Posterior vena cava (tissue), 2 donors: ENCODE results near the gene SCG3. TPM values are rescaled to one million over a fixed set of nuclear protein-coding genes. Genes with fewer than 3 reads are reported as not detected.

Source experiments
- DNase-seq: peaks from one replicate; pipeline ENCODE4 v3.0.0-alpha.2; 2020; ENCODE audit warnings: low spot score
- intact Hi-C, 2 donors: fragments of 100-400 bp; cut with DNase I; formaldehyde crosslinking; loops; one replicate each; pipeline versions ENCODE4 v1.14.1 to v1.14.2; 2022 to 2023
- total RNA-seq, 2 donors: library from RNA; stranded (reverse); fragmentation: NEBNext Ultra II Directional; extraction: Animal tissue kit (Norgen Biotek cat#: 25700); gene quantifications; one replicate each; pipeline ENCODE4 v1.2.1, GENCODE V29; 2021
- donor health status: DM: yes; HTN: yes; CAD: no.
- donor health status: DM: yes; HTN: yes; CAD: no.

Gene SCG3
- total RNA-seq, 2 donors from 2014 or later, result 0.14 to 0.46 TPM

- no peak for DNase-seq
- intact Hi-C loops, result no loop called here
Measured at GRCh38 chr15:51675234-51675633, 6.1 kb upstream of the SCG3 start.

DNA sequence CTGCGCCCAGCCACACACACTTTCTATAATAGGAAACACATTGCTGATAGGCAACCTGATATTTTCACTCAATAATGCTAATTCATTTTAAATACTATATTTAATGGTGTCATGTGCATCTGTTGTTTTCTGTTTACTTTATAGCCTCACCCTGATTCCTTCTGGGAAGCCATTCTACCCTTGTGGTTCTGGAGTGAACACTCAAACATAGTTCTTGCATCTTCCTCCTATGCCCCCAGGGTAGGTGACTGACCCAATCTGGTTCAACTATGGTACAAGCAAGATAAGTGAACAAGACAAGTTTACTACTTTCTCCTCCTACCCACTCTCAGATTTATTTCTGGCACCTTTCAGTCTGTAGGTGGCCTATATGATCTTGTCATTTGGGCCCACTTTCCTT lies 4.3 kb upstream of the SCG3 start:
- intact Hi-C loops, result no loop called here
- DNase-seq, result no peak

GRCh38 chr15:51677452-51677851 lies 3.9 kb upstream of the SCG3 start:
- no peak for DNase-seq
- intact Hi-C loops, result no loop called here

GRCh38 chr15:51678096-51678495 lies 3.2 kb upstream of the SCG3 start:
- DNase-seq, result no peak
- intact Hi-C loops, result no loop called here

- intact Hi-C loops, result no loop called here
- DNase-seq, result no peak
Measured at GRCh38 chr15:51680321-51680720, 982 bp upstream of the SCG3 start.

DNA sequence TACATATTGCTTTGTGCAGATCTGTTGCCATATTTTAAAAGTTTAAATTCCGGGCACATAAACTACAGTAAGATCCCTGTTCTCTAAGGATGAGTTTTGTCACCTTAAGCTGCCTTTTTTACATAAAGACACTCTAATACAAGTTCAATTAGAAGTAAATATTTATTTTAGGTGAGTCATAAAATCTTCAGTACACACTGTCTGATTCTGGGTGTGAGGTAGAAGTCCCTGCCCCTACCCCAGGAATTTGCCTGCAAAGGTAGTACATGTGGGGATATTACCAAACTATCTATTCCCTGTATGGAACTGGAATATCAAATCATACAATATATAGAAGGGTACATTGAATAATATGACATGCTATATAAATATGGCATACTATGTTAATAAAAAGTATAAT lies 6.3 kb downstream of the SCG3 start:
- no peak for DNase-seq
- intact Hi-C loops, result no loop called here

GRCh38 chr15:51688863-51689262 lies 7.6 kb downstream of the SCG3 start:
- intact Hi-C loops, result no loop called here

GRCh38 chr15:51692154-51692553 lies 10.9 kb downstream of the SCG3 start:
- no peak for DNase-seq
- intact Hi-C loops, result no loop called here

More at GRCh38 chr15:51688863-51689262, 7.6 kb downstream of the SCG3 start:
- DNase-seq, result no peak

DNA sequence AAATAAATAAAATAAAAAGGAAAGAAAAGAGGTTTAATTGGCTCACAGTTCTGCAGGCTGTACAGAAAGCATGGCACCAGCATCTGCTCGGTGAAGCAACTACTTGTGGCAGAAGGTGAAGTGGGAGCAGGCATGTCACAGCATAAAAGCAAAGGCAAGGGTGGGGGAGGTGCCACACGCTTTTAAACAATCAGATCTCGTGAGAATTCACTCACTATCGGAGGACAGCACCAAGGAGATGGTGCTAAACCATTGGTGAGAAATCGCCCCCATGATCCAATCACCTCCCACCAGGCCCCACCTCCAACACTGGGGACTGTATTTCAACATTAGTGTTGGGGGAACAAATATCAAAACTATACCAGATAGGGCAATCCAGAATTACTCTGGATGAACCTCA lies 15.3 kb downstream of the SCG3 start:
- intact Hi-C loops, result no loop called here
- no peak for DNase-seq

- no peak for DNase-seq
- intact Hi-C loops, result no loop called here
Measured at GRCh38 chr15:51697163-51697562, 15.9 kb downstream of the SCG3 start.

GRCh38 chr15:51699373-51699772 lies 18.1 kb downstream of the SCG3 start:
- DNase-seq, result no peak
- intact Hi-C loops, result no loop called here

- intact Hi-C loops, result no loop called here
- no peak for DNase-seq
Measured at GRCh38 chr15:51702710-51703109, 21.4 kb downstream of the SCG3 start.

GRCh38 chr15:51706291-51706690 lies 25.0 kb downstream of the SCG3 start:
- intact Hi-C loops, result no loop called here

DNA sequence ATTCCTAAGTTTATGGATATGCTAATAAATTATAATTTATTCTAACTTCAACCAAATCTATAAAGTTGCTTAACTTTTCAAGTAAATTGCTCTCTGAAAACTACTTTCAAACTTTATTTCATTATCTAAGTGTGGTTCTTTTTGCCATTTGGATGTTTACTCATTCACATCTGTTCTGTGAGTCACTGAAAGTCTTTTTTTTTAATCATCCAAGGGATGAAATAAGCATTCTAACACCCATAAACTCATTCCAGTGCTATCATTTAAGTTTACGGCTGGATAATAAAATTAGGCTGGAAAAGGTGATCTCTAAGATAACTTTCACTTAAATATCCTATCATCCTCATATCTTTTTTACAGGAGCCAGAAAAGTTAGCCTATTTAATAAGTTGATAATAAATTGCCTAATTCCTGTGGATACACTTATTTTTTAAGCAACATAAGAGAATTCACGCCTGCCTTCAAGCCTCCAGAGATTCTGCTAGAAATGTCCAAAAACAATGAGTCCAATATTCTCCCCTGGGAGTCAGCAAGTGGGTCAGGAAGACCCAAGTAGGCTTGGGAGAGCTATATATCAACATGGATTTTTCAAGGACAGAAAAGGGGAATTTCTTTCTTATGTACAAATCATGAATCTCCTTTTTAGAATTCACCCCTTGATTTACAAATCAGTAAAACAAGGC lies 25.8 kb downstream of the SCG3 start:
- DNase-seq, result no peak
- intact Hi-C loops, result no loop called here

More at GRCh38 chr15:51706291-51706690, 25.0 kb downstream of the SCG3 start:
- DNase-seq, result no peak

- no peak for DNase-seq
- intact Hi-C loops, result no loop called here
Measured at GRCh38 chr15:51708013-51708412, 26.7 kb downstream of the SCG3 start.

- intact Hi-C loops, result no loop called here
- DNase-seq, result no peak
Measured at GRCh38 chr15:51709031-51709430, 27.7 kb downstream of the SCG3 start.

- intact Hi-C loops, result no loop called here
Measured at GRCh38 chr15:51714162-51714561, 32.9 kb downstream of the SCG3 start.

GRCh38 chr15:51714911-51715310 lies 33.6 kb downstream of the SCG3 start:
- no peak for DNase-seq
- intact Hi-C loops, result no loop called here

More at GRCh38 chr15:51714162-51714561, 32.9 kb downstream of the SCG3 start:
- no peak for DNase-seq

GRCh38 chr15:51718219-51718618 lies 36.9 kb downstream of the SCG3 start:
- DNase-seq, result no peak
- intact Hi-C loops, result no loop called here

GRCh38 chr15:51718746-51719145 lies 37.4 kb downstream of the SCG3 start:
- intact Hi-C loops, result no loop called here
- DNase-seq, result no peak

DNA sequence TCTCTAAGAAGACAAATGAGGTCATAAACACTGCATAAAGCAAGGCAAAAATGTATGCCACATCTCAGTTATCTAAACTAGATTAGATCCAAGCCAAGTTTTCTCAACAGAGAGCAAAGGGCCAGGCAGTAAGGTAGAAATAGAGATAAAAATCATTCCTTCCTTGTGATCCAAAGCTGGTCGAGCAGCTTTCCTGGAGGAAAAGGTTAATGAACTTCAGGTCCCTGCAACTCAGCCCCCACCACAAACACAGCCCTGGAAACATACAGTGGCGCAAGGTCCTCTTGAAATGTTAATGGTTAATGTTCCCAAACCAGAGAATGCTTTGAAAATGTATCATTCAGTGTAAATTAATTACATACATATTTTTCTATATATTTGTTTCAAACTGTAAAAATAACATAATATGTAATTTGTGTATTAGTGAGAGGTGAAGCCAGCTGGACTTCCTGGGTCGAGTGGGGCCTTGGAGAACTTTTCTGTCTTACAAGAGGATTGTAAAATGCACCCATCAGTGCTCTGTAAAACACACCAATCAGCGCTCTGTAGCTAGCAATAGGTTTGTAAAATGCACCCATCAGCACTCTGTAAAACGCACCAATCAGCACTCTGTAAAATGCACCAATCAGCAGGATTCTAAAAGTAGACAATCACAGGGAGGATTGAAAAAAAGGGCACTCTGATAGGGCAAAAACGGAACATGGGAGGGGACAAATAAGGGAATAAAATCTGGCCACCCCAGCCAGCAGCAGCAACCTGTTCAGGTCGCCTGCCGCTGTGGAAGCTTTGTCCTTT lies 39.1 kb downstream of the SCG3 start:
- no peak for DNase-seq
- intact Hi-C loops, result no loop called here
